HepG2 (cell line): ENCODE results near the gene FOXA3. TPM values are rescaled to one million over a fixed set of nuclear protein-coding genes. Genes with fewer than 3 reads are reported as not detected.

ENCODE experiments used
- AGO2 ChIP-seq: fragments of 200-400 bp; formaldehyde crosslinking; optimal IDR thresholded peaks from 2 replicates; pipeline ENCODE3; 2017; ENCODE audit warnings: mild to moderate bottlenecking, low read depth, low read length, moderate library complexity
- HNRNPLL ChIP-seq: fragments of 200-400 bp; formaldehyde crosslinking; IDR thresholded peaks from 2 replicates; pipeline ENCODE4 v1.6.1; 2017; ENCODE audit warnings: mild to moderate bottlenecking, low read depth, low read length; ENCODE audit not compliant: poor library complexity, severe bottlenecking
- KAT8 ChIP-seq: IDR thresholded peaks from 2 replicates; pipeline ENCODE4 v1.6.1; 2016; ENCODE audit warnings: missing genetic modification reagents, missing compliant biosample characterization
- KDM2A ChIP-seq: sonication (generic); formaldehyde crosslinking; IDR thresholded peaks from 2 replicates; pipeline ENCODE4 v1.4.0; 2020; ENCODE audit warnings: low read depth, missing genetic modification reagents, borderline replicate concordance
- MAZ ChIP-seq, 2 experiments: sonication (generic) in 1 of 2; formaldehyde crosslinking in 1 of 2; IDR thresholded peaks; 2 replicates each; pipeline versions ENCODE4 v1.5.0 to v1.6.1; 2012 to 2020; ENCODE audit warnings: low read depth in 2 of 2, mild to moderate bottlenecking in 2 of 2, borderline replicate concordance in 1 of 2, improper control_type of control experiment in 1 of 2, low read length in 1 of 2, missing genetic modification reagents in 1 of 2, moderate library complexity in 1 of 2
- MTF1 ChIP-seq: sonication (generic); formaldehyde crosslinking; IDR thresholded peaks from 2 replicates; pipeline ENCODE4 v1.5.0; 2020; ENCODE audit warnings: missing genetic modification reagents
- MXD1 ChIP-seq: sonication (generic); formaldehyde crosslinking; IDR thresholded peaks from 2 replicates; pipeline ENCODE4 v1.4.0; 2020; ENCODE audit warnings: mild to moderate bottlenecking, missing genetic modification reagents
- NFAT5 ChIP-seq: sonication (generic); formaldehyde crosslinking; IDR thresholded peaks from 2 replicates; pipeline ENCODE4 v1.4.0; 2020; ENCODE audit warnings: missing genetic modification reagents
- ZBTB33 ChIP-seq: sonication (generic); formaldehyde crosslinking; IDR thresholded peaks from 2 replicates; pipeline ENCODE4 v1.4.0; 2020; ENCODE audit warnings: missing genetic modification reagents
- ZBTB7A ChIP-seq: sonication (generic); formaldehyde crosslinking; IDR thresholded peaks from 2 replicates; pipeline ENCODE4 v1.8.0; 2022; ENCODE audit warnings: mild to moderate bottlenecking, missing genetic modification reagents
- ZHX1 ChIP-seq: sonication (generic); formaldehyde crosslinking; IDR thresholded peaks from 2 replicates; pipeline ENCODE4 v1.8.1; 2022; ENCODE audit warnings: low read depth, mild to moderate bottlenecking, missing genetic modification reagents
- ZNF883 ChIP-seq: sonication (generic); formaldehyde crosslinking; IDR thresholded peaks from 2 replicates; pipeline ENCODE4 v1.5.1; 2020; ENCODE audit warnings: mild to moderate bottlenecking, missing genetic modification reagents; ENCODE audit errors: not compliant biosample characterization
- polyA plus RNA-seq, 8 experiments: library from polyadenylated mRNA; depleted of rRNA in 3 of 8; stranded (reverse) in 7 of 8; unstranded in 1 of 8; fragments of >200 nt; fragmentation: Illumina TruSeq in 4 of 8; extraction: Trizol in 4 of 8; gene quantifications; 2 replicates each; pipeline versions ENCODE4 v1.2.1 to v1.2.3, GENCODE V29; 2011 to 2016; ENCODE audit warnings: low read depth in 4 of 8, missing spikeins in 1 of 8, mixed read lengths in 1 of 8; ENCODE audit not compliant: insufficient read depth in 1 of 8
- total RNA-seq, 5 experiments: library from RNA; depleted of rRNA; stranded (reverse); fragments of >200 nt; fragmentation: Illumina TruSeq; extraction: Trizol; gene quantifications; 2 replicates each; pipeline ENCODE4 v1.2.3, GENCODE V29; 2016; ENCODE audit warnings: low read depth in 1 of 5

Gene FOXA3
- total and polyA plus RNA-seq, 2 of the 13 experiments (the other 11 are each of a cell fraction or from before 2014, with no cell fraction given) = 29.8 to 47.6 TPM

GRCh38 chr19:45901432-45901911, 37.3 kb downstream of the FOXA3 start (continued):
- TF ChIP-seq NFAT5 (CRISPR knock-in tag) (0 out of 2 replicates have a peak, but pooled peaks have one; percentile 46), AGO2 (peak; percentile 42), KAT8 (CRISPR knock-in tag) (no peak), ZNF883 (CRISPR knock-in tag) (peak; percentile 40), HNRNPLL (peak; percentile 86), KDM2A (peak; percentile 40; the same call in 1 of the 2 replicates), ZBTB33 (peak; percentile 79), ZHX1 (CRISPR knock-in tag) (0 out of 2 replicates have a peak, but pooled peaks have one; percentile 11), ZBTB7A (CRISPR knock-in tag) (peak; percentile 77; the same call in 1 of the 2 replicates), MXD1 (CRISPR knock-in tag) (peak; percentile 39; the same call in 1 of the 2 replicates), MAZ (IDR thresholded peaks at IDR 0.05; ENCODE audit: borderline replicate concordance, low read depth, low read length) (no peak), MAZ (CRISPR knock-in tag; IDR thresholded peaks at IDR 0.05; ENCODE audit: low read depth) (0 out of 2 replicates have a peak, but pooled peaks have one; percentile 0), MTF1 (no peak)
